K562 (cell line): ENCODE results near the gene BIN1. TPM values are rescaled to one million over a fixed set of nuclear protein-coding genes. Genes with fewer than 3 reads are reported as not detected.

Experiments
- ATAC-seq: fragments of 200-7000 bp; cut with Tn5 transposase; 3 replicates; pipeline ENCODE4 v1.9.1; 2020; ENCODE audit warnings: moderate library complexity
- BruUV-seq: library from RNA; stranded (reverse); fragments of 400-500 nt; replicated peaks from 2 replicates; lab custom pipeline; 2021; lab: Mats Ljungman, UMichigan
- CTCF ChIA-PET: fragments of 300-600 bp; formaldehyde crosslinking; extraction: SDS; loops from one replicate; lab custom pipeline; 2021; ENCODE audit warnings: low intra/inter-chr PET ratio; lab: Yijun Ruan, JAX
- POLR2A ChIA-PET: fragments of 300-600, 350-650 bp; sonication (Branson Sonifier 250); formaldehyde crosslinking; extraction: SDS; loops from one replicate; lab custom pipeline; 2021; ENCODE audit warnings: antibody characterized with exemption, inconsistent platforms; lab: Yijun Ruan, JAX
- DNase-seq, 4 experiments: peaks; one replicate each; pipeline versions ENCODE4 v3.0.0 to v3.0.0-alpha.2; 2011 to 2018; ENCODE audit warnings: low spot score in 3 of 4, mixed read lengths in 3 of 4; ENCODE audit errors: extremely low read depth in 1 of 4
- FAIRE-seq: peaks from 2 replicates; lab custom pipeline; 2011; peaks lifted over from hg19 to GRCh38; lab: Jason Lieb, UNC
- H2AFZ ChIP-seq: 2 replicates; pipeline ENCODE4 v1.6.0; 2011; ENCODE audit warnings: low read depth, low read length, control low read depth, inconsistent platforms
- H3K27ac ChIP-seq: fragments of 200-600 bp; 3 replicates; pipeline ENCODE4 v1.8.0; 2011; ENCODE audit warnings: low read depth, mild to moderate bottlenecking, control low read depth, inconsistent platforms, low read length, moderate library complexity, mixed read lengths; ENCODE audit errors: extremely low read depth
- H3K27me3 ChIP-seq, 2 experiments: fragments of 300-600 bp in 1 of 2; 2 replicates in 1 of 2; 3 replicates in 1 of 2; pipeline versions ENCODE4 v1.6.0 to v1.8.0; 2011; ENCODE audit warnings: inconsistent platforms in 2 of 2, low read length in 2 of 2, mild to moderate bottlenecking in 1 of 2, mixed read lengths in 1 of 2, moderate library complexity in 1 of 2; ENCODE audit not compliant: control insufficient read depth in 2 of 2, insufficient read depth in 2 of 2
- H3K36me3 ChIP-seq: fragments of 300-600 bp; 3 replicates; pipeline ENCODE4 v1.8.0; 2011; ENCODE audit warnings: mild to moderate bottlenecking, low read length, inconsistent platforms; ENCODE audit not compliant: control insufficient read depth, insufficient read depth
- H3K4me1 ChIP-seq, 2 experiments: fragments of 200-600 bp in 1 of 2; replicated peaks in 1 of 2; 2 replicates in 1 of 2; 3 replicates in 1 of 2; pipeline versions ENCODE4 v1.5.1 to v1.8.0; 2011; ENCODE audit warnings: inconsistent platforms in 2 of 2, low read length in 2 of 2, mild to moderate bottlenecking in 1 of 2, mixed read lengths in 1 of 2, moderate library complexity in 1 of 2; ENCODE audit not compliant: control insufficient read depth in 2 of 2, insufficient read depth in 2 of 2
- H3K4me2 ChIP-seq: 2 replicates; pipeline ENCODE4 v1.6.1; 2011; ENCODE audit warnings: low read length, control low read depth, inconsistent platforms, mixed read lengths; ENCODE audit not compliant: insufficient read depth
- H3K4me3 ChIP-seq: fragments of 200-600 bp; sonication (generic), shearing (Covaris generic); 2 replicates; pipeline ENCODE4 v1.5.1; 2016; ENCODE audit warnings: control low read depth, inconsistent platforms
- H3K79me2 ChIP-seq: fragments of 200-600 bp; 3 replicates; pipeline ENCODE4 v1.8.0; 2011; ENCODE audit warnings: low read length, inconsistent platforms; ENCODE audit not compliant: control insufficient read depth, insufficient read depth
- H3K9ac ChIP-seq, 2 experiments: 2 replicates each; pipeline versions ENCODE4 v1.6.0 to v1.6.1; 2011; ENCODE audit warnings: low read depth in 2 of 2, low read length in 2 of 2, control low read depth in 1 of 2, inconsistent platforms in 1 of 2, mild to moderate bottlenecking in 1 of 2, mixed read lengths in 1 of 2; ENCODE audit not compliant: insufficient read depth in 1 of 2
- H3K9me1 ChIP-seq: one replicate; pipeline ENCODE4 v1.6.0; 2011; ENCODE audit warnings: inconsistent platforms, mild to moderate bottlenecking, low read length, moderate library complexity; ENCODE audit not compliant: control insufficient read depth, insufficient read depth
- H3K9me3 ChIP-seq: replicated peaks from 2 replicates; pipeline ENCODE4 v1.5.1; 2011; ENCODE audit warnings: low read depth, low read length, inconsistent platforms; ENCODE audit not compliant: control insufficient read depth, insufficient read depth
- H4K20me1 ChIP-seq: replicated peaks from 2 replicates; pipeline ENCODE4 v1.6.1; 2011; ENCODE audit warnings: low read length, inconsistent platforms, mixed read lengths; ENCODE audit not compliant: control insufficient read depth, insufficient read depth
- ATF6 ChIP-seq: sonication (generic); formaldehyde crosslinking; IDR thresholded peaks from 2 replicates; pipeline ENCODE4 v1.4.0; 2020; ENCODE audit warnings: mild to moderate bottlenecking, missing genetic modification reagents
- HNRNPLL ChIP-seq: fragments of 200-400 bp; formaldehyde crosslinking; IDR thresholded peaks from 2 replicates; pipeline ENCODE4 v1.6.1; 2017; ENCODE audit warnings: low read length, low read depth, mild to moderate bottlenecking; ENCODE audit not compliant: poor library complexity, severe bottlenecking
- PTTG1 ChIP-seq: fragments of 450-650 bp; IDR thresholded peaks from 2 replicates; pipeline ENCODE4 v1.6.1; 2016; ENCODE audit warnings: low read depth, mild to moderate bottlenecking, missing genetic modification characterization, missing compliant biosample characterization
- SNIP1 ChIP-seq: fragments of 450-650 bp; IDR thresholded peaks from 2 replicates; pipeline ENCODE4 v1.7.1; 2017; ENCODE audit warnings: low read depth, mild to moderate bottlenecking
- TOE1 ChIP-seq, 2 experiments: fragments of 450-650 bp in 1 of 2; sonication (generic) in 1 of 2; formaldehyde crosslinking in 1 of 2; IDR thresholded peaks; 2 replicates each; pipeline versions ENCODE4 v1.7.1 to v1.8.0; 2016 to 2022; ENCODE audit warnings: borderline replicate concordance in 2 of 2, mild to moderate bottlenecking in 2 of 2, antibody characterized with exemption in 1 of 2, inconsistent platforms in 1 of 2, low read depth in 1 of 2, missing genetic modification reagents in 1 of 2, moderate library complexity in 1 of 2
- ZNF445 ChIP-seq: fragments of 250-450 bp; sonication (Bioruptor Pico); IDR thresholded peaks from 2 replicates; pipeline ENCODE4 v1.4.0; 2020; ENCODE audit warnings: low read depth, mild to moderate bottlenecking, moderate library complexity
- WGBS: fragments of 100-300 bp; shearing (Covaris generic); methylation state at CpG from one replicate; pipeline ENCODE4 v1.1.6; 2016; ENCODE audit warnings: low coverage, mixed read lengths; ENCODE audit not compliant: insufficient coverage; ENCODE audit errors: missing lambda C conversion rate; 5-methylcytosine and 5-hydroxymethylcytosine counted together
- in situ Hi-C: fragments of 300-500 bp; cut with MboI; formaldehyde crosslinking; loops from 4 replicates; pipeline ENCODE4 v1.15.0; 2018; ENCODE audit warnings: inconsistent platforms, mixed read lengths
- intact Hi-C: fragments of 100-400 bp; cut with micrococcal nuclease; formaldehyde crosslinking; loops from 2 replicates; pipeline ENCODE4 v1.14.2; 2022
- polyA plus RNA-seq, 8 experiments: library from polyadenylated mRNA; depleted of rRNA in 4 of 8; stranded (reverse) in 5 of 8; unstranded in 3 of 8; fragments of >200 nt; fragmentation: Nextera tagmentation in 2 of 8; fragmentation: Illumina TruSeq in 1 of 8; extraction: Ambion mirVana in 2 of 8; extraction: Trizol in 1 of 8; gene quantifications; 2 replicates each; pipeline versions ENCODE4 v1.2.1 to v1.2.3, GENCODE V29; 2011 to 2014; ENCODE audit warnings: inconsistent platforms in 1 of 8, missing spikeins in 1 of 8
- total RNA-seq, 7 experiments: library from RNA; depleted of rRNA in 6 of 7; stranded (reverse); fragments of >200 nt in 6 of 7; fragmentation: Illumina TruSeq in 2 of 7; extraction: Trizol in 2 of 7; gene quantifications; 2 replicates each; pipeline versions ENCODE4 v1.2.1 to v1.2.3, GENCODE V29; 2011 to 2021; ENCODE audit warnings: low replicate concordance in 1 of 7
- TF ChIP-seq, protein P1 (sequence below): sonication (generic); formaldehyde crosslinking; IDR thresholded peaks from 2 replicates; pipeline ENCODE4 v1.8.1; 2022; ENCODE audit warnings: missing genetic modification reagents

The BIN1 gene
- total and polyA plus RNA-seq, 9 of the 15 experiments (the other 6 are each of a cell fraction or from before 2014, with no cell fraction given): 0.04 to 2.8 (median 0.79) TPM; not detected in 1

GRCh38 chr2:127115471-127116199 is 8.7 kb upstream of the BIN1 start:
- intact Hi-C loops (no loop called here), in situ Hi-C loops (no loop called here)
- ChIA-PET POLR2A (no interaction called here), CTCF (no interaction called here)
- Histone ChIP-seq H3K9me3 (no peaks in the 10 kb centered on the region), H2AFZ (no peak overlapping the region), H3K36me3 (no peaks in the 10 kb centered on the region), H3K79me2 (no peaks in the 10 kb centered on the region), H3K9me1 (no peaks in the 10 kb centered on the region), H4K20me1 (no peaks in the 10 kb centered on the region; the same call in 1 of the 2 replicates), H3K9ac (no peak overlapping the region), H3K4me1 (no peaks in the 10 kb centered on the region), H3K27ac (no peak overlapping the region), H3K27me3 (peaks cover 17 to 37% of the 10 kb centered on the region in 2 experiments; a peak in 4 of 5 replicates), H3K4me2 (no peak overlapping the region), H3K4me3 (no peak overlapping the region)
- no peak for TF ChIP-seq ATF6 (CRISPR knock-in tag)
- TF ChIP-seq TOE1 (IDR thresholded peaks at IDR 0.05; ENCODE audit: borderline replicate concordance): no peak
- no peak for TF ChIP-seq TOE1 (CRISPR knock-in tag; IDR thresholded peaks at IDR 0.05; ENCODE audit: borderline replicate concordance, low read depth)
- TF ChIP-seq PTTG1: no peak
- no peak for TF ChIP-seq SNIP1
- TF ChIP-seq, protein P1, sequence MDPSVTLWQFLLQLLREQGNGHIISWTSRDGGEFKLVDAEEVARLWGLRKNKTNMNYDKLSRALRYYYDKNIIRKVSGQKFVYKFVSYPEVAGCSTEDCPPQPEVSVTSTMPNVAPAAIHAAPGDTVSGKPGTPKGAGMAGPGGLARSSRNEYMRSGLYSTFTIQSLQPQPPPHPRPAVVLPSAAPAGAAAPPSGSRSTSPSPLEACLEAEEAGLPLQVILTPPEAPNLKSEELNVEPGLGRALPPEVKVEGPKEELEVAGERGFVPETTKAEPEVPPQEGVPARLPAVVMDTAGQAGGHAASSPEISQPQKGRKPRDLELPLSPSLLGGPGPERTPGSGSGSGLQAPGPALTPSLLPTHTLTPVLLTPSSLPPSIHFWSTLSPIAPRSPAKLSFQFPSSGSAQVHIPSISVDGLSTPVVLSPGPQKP (CRISPR knock-in tag): no peak
- TF ChIP-seq HNRNPLL: no peak
- no peak for TF ChIP-seq ZNF445 (CRISPR knock-in tag)
- ATAC-seq (no peak), FAIRE-seq (no peak), DNase-seq (no peak)
- 5% methylated on average over 11 of the region's 11 CpGs for WGBS
- BruUV-seq: no TSS peak
